CD4-positive, alpha-beta memory T cell (primary cell): Measurements from ENCODE around the gene KRTAP19-8. TPM values are rescaled to one million over a fixed set of nuclear protein-coding genes. Genes with fewer than 3 reads are reported as not detected.

Experiments
- CTCF ChIA-PET: fragments of 350-600 bp; sonication (Branson Sonifier 250); formaldehyde crosslinking; loops from one replicate; lab custom pipeline; 2021; ENCODE audit warnings: inconsistent platforms; ENCODE audit not compliant: partially characterized antibody; lab: Charles Lee
- POLR2A ChIA-PET: fragments of 350-600 bp; sonication (Branson Sonifier 250); formaldehyde crosslinking; loops from one replicate; lab custom pipeline; 2021; ENCODE audit not compliant: partially characterized antibody; lab: Charles Lee
- DNase-seq, 5 donors: peaks; one replicate each; pipeline versions ENCODE4 v3.0.0 to v3.0.0-alpha.2; 2020 to 2022; ENCODE audit warnings: mixed read lengths in 1 of 5
- H3K27ac ChIP-seq: one replicate; pipeline ENCODE4 v1.7.0; 2013; ENCODE audit warnings: low read depth, low read length
- H3K27me3 ChIP-seq: 2 replicates; pipeline ENCODE4 v1.7.0; 2013; ENCODE audit warnings: mild to moderate bottlenecking, low read length, moderate library complexity; ENCODE audit not compliant: insufficient read depth
- H3K36me3 ChIP-seq: 2 replicates; pipeline ENCODE4 v1.7.0; 2013; ENCODE audit warnings: mild to moderate bottlenecking, low read length, moderate library complexity; ENCODE audit not compliant: insufficient read depth
- H3K4me1 ChIP-seq: 2 replicates; pipeline ENCODE4 v1.7.0; 2013; ENCODE audit warnings: mild to moderate bottlenecking, low read length, moderate library complexity; ENCODE audit not compliant: insufficient read depth
- H3K4me3 ChIP-seq, 2 donors: one replicate each; pipeline ENCODE4 v1.7.0; 2013; ENCODE audit warnings: low read length in 2 of 2, mild to moderate bottlenecking in 1 of 2
- H3K9me3 ChIP-seq, 2 donors: one replicate each; pipeline ENCODE4 v1.7.0; 2013; ENCODE audit warnings: low read length in 2 of 2, control low read depth in 1 of 2; ENCODE audit not compliant: control insufficient read depth in 1 of 2
- H3K27ac Mint-ChIP-seq, 7 donors: one replicate each; pipeline ENCODE4 v1.8.0; 2020 to 2021; ENCODE audit warnings: mixed read lengths in 7 of 7, mild to moderate bottlenecking in 6 of 7, inconsistent platforms in 3 of 7, moderate library complexity in 3 of 7
- H3K27me3 Mint-ChIP-seq, 2 donors: one replicate each; pipeline ENCODE4 v1.8.0; 2020 to 2021; ENCODE audit warnings: mixed read lengths in 2 of 2
- H3K36me3 Mint-ChIP-seq, 2 donors: one replicate each; pipeline ENCODE4 v1.8.0; 2020 to 2021; ENCODE audit warnings: mixed read lengths in 2 of 2, inconsistent platforms in 1 of 2, mild to moderate bottlenecking in 1 of 2
- H3K4me1 Mint-ChIP-seq, 4 donors: one replicate each; pipeline ENCODE4 v1.8.0; 2020 to 2021; ENCODE audit warnings: mixed read lengths in 4 of 4, mild to moderate bottlenecking in 1 of 4
- H3K4me3 Mint-ChIP-seq, 8 donors: one replicate each; pipeline ENCODE4 v1.8.0; 2020 to 2021; ENCODE audit warnings: mixed read lengths in 8 of 8, mild to moderate bottlenecking in 7 of 8, moderate library complexity in 6 of 8, inconsistent platforms in 3 of 8
- H3K9me3 Mint-ChIP-seq, 8 donors: one replicate each; pipeline ENCODE4 v1.8.0; 2020 to 2021; ENCODE audit warnings: mixed read lengths in 8 of 8, mild to moderate bottlenecking in 5 of 8, inconsistent platforms in 3 of 8, moderate library complexity in 1 of 8
- intact Hi-C: fragments of 100-400 bp; cut with micrococcal nuclease; formaldehyde crosslinking; loops from one replicate; pipeline ENCODE4 v1.15.1; 2023
- polyA plus RNA-seq, 2 donors: library from polyadenylated mRNA; unstranded; fragments of 300-500 nt; fragmentation: Illumina TruSeq; gene quantifications; one replicate each; pipeline ENCODE4 v1.2.3, GENCODE V29; 2021
- total RNA-seq, 2 experiments: library from RNA; stranded (reverse); gene quantifications; one replicate each; pipeline ENCODE4 v1.2.3, GENCODE V29; 2021

The KRTAP19-8 gene
- total and polyA plus RNA-seq, 4 experiments from 2014 or later, result not detected

- POLR2A ChIA-PET, result no interaction called here
- Mint-ChIP-seq H3K27me3 (peaks cover 0 to 6% of the 10 kb centered on the region in 2 donors), H3K4me1 (no peaks in the 10 kb centered on the region), H3K27ac (no peak overlapping the region), H3K9me3 (no peaks in the 10 kb centered on the region), H3K4me3 (no peak overlapping the region), H3K36me3 (no peaks in the 10 kb centered on the region)
- Histone ChIP-seq H3K4me1 (no peaks in the 10 kb centered on the region), H3K27ac (no peak overlapping the region), H3K27me3 (no peaks in the 10 kb centered on the region), H3K36me3 (no peaks in the 10 kb centered on the region), H3K9me3 (no peaks in the 10 kb centered on the region), H3K4me3 (no peak overlapping the region)
- CTCF ChIA-PET, result no interaction called here
- DNase-seq, result no peak
- intact Hi-C loops, result no loop called here
These were observed 26.5 kb upstream of the KRTAP19-8 start for GRCh38 chr21:31064803-31065202.

- no peaks in the 10 kb centered on the region for H3K4me1 Mint-ChIP-seq
- Histone ChIP-seq H3K27me3 (no peaks in the 10 kb centered on the region), H3K36me3 (no peaks in the 10 kb centered on the region), H3K4me1 (no peaks in the 10 kb centered on the region), H3K4me3 (no peak overlapping the region), H3K9me3 (no peaks in the 10 kb centered on the region), H3K27ac (no peak overlapping the region)
- H3K9me3 Mint-ChIP-seq, result peaks cover 0 to 6% (median 1%) of the 10 kb centered on the region in 8 donors
- no peaks in the 10 kb centered on the region for H3K36me3 Mint-ChIP-seq
- H3K27me3 Mint-ChIP-seq, result peaks cover 3 to 5% of the 10 kb centered on the region in 2 donors
- intact Hi-C loops, result no loop called here
- ChIA-PET POLR2A (no interaction called here), CTCF (no interaction called here)
- DNase-seq, result no peak
- no peak overlapping the region for H3K4me3 Mint-ChIP-seq
- no peak overlapping the region for H3K27ac Mint-ChIP-seq
These were observed 14.3 kb upstream of the KRTAP19-8 start for GRCh38 chr21:31052489-31053142.

DNA sequence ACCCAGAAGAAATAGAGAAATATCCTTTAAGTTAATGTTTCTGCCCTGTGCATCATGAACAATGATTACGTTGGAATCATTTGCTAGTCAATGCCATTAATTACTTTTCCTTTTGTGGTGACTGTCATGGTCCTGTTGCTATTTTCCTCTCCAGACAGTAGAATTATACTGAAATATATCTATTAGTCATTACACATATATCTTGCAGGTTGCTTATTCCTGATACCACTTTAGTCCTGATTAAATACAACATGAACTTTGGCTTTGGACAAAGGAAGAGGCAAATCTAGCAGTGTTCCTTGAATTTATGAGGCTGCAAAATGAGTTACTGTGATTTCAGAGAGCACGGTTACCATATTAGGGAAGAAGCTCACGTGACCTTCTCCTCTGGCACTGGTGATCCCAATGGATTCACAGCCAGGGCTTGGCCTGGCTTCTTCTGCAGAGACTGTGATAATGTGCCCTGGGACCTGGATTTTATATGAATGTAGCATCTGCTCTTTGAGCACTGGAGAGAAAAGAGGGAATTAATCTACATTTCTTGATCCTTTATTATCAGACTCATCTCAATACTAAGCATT lies 12.4 kb upstream of the KRTAP19-8 start:
- H3K4me1 ChIP-seq, result no peaks in the 10 kb centered on the region
- H3K36me3 ChIP-seq, result no peaks in the 10 kb centered on the region
- H3K36me3 Mint-ChIP-seq, result no peaks in the 10 kb centered on the region
- H3K27ac ChIP-seq, result no peak overlapping the region
- H3K4me3 Mint-ChIP-seq, result no peak overlapping the region
- H3K9me3 Mint-ChIP-seq, result no peaks in the 10 kb centered on the region
- H3K27me3 ChIP-seq, result no peaks in the 10 kb centered on the region
- CTCF ChIA-PET, result no interaction called here
- no peak overlapping the region for H3K27ac Mint-ChIP-seq
- intact Hi-C loops, result no loop called here
- H3K4me3 ChIP-seq, result no peak overlapping the region
- POLR2A ChIA-PET, result no interaction called here
- no peak for DNase-seq
- H3K9me3 ChIP-seq, result no peaks in the 10 kb centered on the region
- peaks cover 3 to 5% of the 10 kb centered on the region in 2 donors for H3K27me3 Mint-ChIP-seq
- H3K4me1 Mint-ChIP-seq, result no peaks in the 10 kb centered on the region

DNA sequence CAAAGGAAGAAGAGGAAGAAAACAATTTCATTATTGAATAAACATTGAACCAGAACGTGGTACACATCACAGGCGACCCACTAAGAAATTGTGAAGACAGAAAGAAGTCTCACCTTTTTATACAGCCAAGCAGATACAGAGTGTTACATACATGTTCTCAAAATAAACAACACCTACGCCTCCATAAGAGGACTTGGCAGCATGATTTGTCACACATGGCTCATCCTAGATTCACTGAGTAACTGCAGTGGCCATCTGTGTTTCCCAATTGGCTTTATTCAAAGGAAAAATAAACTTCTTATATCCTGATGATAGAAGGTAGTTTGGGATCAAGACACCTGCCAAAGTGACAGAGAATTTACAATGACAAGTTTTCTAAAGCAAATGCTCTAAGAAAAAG lies 7.6 kb upstream of the KRTAP19-8 start:
- Mint-ChIP-seq H3K9me3 (no peaks in the 10 kb centered on the region), H3K4me3 (no peak overlapping the region), H3K36me3 (no peaks in the 10 kb centered on the region), H3K27ac (no peak overlapping the region), H3K4me1 (no peaks in the 10 kb centered on the region), H3K27me3 (peaks cover 3 to 5% of the 10 kb centered on the region in 2 donors)
- no peak for DNase-seq
- Histone ChIP-seq H3K27me3 (no peaks in the 10 kb centered on the region), H3K9me3 (no peaks in the 10 kb centered on the region), H3K27ac (no peak overlapping the region), H3K36me3 (no peaks in the 10 kb centered on the region), H3K4me3 (no peak overlapping the region), H3K4me1 (no peaks in the 10 kb centered on the region)
- ChIA-PET POLR2A (no interaction called here), CTCF (no interaction called here)
- intact Hi-C loops, result no loop called here

DNA sequence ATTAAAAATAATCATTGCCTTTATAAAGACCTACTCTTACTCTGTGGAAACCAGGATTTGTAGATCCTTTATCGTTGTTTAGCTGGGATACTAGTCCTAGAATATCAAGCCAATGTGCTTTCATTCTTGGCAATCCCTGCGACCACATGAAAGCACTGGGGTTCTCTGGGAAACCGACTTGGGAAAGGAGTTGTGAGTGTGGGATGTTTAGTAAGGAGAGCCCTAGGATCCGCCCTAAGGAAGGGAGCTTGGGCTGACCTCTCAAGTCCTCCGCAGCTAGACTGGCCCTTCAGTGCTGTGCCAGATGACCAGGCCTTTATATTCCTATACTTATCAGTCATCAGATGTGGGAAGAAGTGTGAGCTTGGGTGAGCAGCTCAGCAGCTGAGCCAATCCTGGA lies 5.2 kb upstream of the KRTAP19-8 start:
- Histone ChIP-seq H3K27ac (no peak overlapping the region), H3K9me3 (no peaks in the 10 kb centered on the region), H3K36me3 (no peaks in the 10 kb centered on the region), H3K4me3 (no peak overlapping the region), H3K4me1 (no peaks in the 10 kb centered on the region), H3K27me3 (no peaks in the 10 kb centered on the region)
- CTCF ChIA-PET, result no interaction called here
- Mint-ChIP-seq H3K9me3 (no peaks in the 10 kb centered on the region), H3K36me3 (no peaks in the 10 kb centered on the region), H3K4me3 (no peak overlapping the region), H3K27ac (no peak overlapping the region), H3K27me3 (peaks cover 3 to 4% of the 10 kb centered on the region in 2 donors), H3K4me1 (no peaks in the 10 kb centered on the region)
- POLR2A ChIA-PET, result no interaction called here
- no peak for DNase-seq
- intact Hi-C loops, result no loop called here

GRCh38 chr21:31042080-31042464 lies 3.8 kb upstream of the KRTAP19-8 start:
- Histone ChIP-seq H3K27me3 (no peaks in the 10 kb centered on the region), H3K36me3 (no peaks in the 10 kb centered on the region), H3K27ac (no peak overlapping the region), H3K9me3 (no peaks in the 10 kb centered on the region), H3K4me3 (no peak overlapping the region), H3K4me1 (no peaks in the 10 kb centered on the region)
- Mint-ChIP-seq H3K27me3 (peaks cover 4 to 5% of the 10 kb centered on the region in 2 donors), H3K4me3 (no peak overlapping the region), H3K4me1 (no peaks in the 10 kb centered on the region), H3K9me3 (no peaks in the 10 kb centered on the region), H3K27ac (peak overlapping the region in 1 of 7 donors; percentile 42), H3K36me3 (no peaks in the 10 kb centered on the region)
- intact Hi-C loops, result no loop called here
- ChIA-PET CTCF (no interaction called here), POLR2A (no interaction called here)
- no peak for DNase-seq

DNA sequence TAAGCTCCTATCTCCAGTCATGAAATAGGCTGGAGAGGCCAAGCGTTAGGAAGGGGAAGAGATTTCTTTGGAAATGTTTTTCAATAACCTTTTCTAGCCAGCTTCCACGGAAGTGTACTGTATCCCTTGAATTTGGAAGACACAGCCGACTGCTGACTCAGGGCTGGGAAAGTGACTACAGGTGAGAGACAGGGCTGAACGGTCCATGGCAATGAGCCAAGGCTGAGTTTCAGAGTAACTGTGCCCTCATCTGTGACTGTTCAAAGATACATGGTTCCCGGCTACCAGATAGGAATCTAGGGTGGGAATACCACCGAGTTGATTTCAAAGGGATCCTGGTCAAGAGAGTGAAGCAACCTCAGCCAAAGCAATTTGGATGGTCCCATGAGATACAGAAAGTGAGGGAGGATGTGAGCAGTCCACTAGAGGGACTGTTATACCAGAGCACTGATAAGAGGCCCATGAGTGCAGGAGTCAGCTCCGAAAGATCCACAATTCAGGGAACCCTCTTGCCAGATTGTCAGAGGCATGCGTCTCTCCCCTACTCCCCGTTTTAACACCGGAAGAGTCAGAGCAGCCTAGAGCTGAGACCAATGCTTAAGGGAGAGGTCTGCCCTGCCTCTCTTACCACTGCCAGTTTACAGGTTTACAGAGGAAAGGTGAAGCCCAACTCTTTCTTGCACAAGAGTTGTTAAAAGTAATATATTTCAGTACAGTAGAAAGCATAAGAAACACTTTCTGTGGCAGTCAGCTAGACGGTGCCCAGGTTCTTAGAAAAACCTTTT lies 3.2 kb upstream of the KRTAP19-8 start:
- Mint-ChIP-seq H3K36me3 (no peaks in the 10 kb centered on the region), H3K4me3 (no peak overlapping the region), H3K9me3 (no peaks in the 10 kb centered on the region), H3K4me1 (no peaks in the 10 kb centered on the region), H3K27ac (peak overlapping the region in 1 of 7 donors; percentile 65), H3K27me3 (peaks cover 5 to 6% of the 10 kb centered on the region in 2 donors)
- no peak for DNase-seq
- H3K36me3 ChIP-seq, result no peaks in the 10 kb centered on the region
- intact Hi-C loops, result no loop called here
- H3K9me3 ChIP-seq, result no peaks in the 10 kb centered on the region
- ChIA-PET CTCF (no interaction called here), POLR2A (no interaction called here)
- no peak overlapping the region for H3K4me3 ChIP-seq
- H3K4me1 ChIP-seq, result no peaks in the 10 kb centered on the region
- H3K27me3 ChIP-seq, result no peaks in the 10 kb centered on the region
- H3K27ac ChIP-seq, result no peak overlapping the region
